Thoracic aorta (tissue), 2 donors: ENCODE results near the gene KIF26B. TPM values are rescaled to one million over a fixed set of nuclear protein-coding genes. Genes with fewer than 3 reads are reported as not detected.

Experiments used
- ATAC-seq: fragments of 150-250 bp; one replicate; pipeline ENCODE4 v1.8.0; 2017; ENCODE audit warnings: low read depth; ENCODE audit not compliant: insufficient number of reproducible peaks, low FRiP score
- DNase-seq: peaks from one replicate; pipeline ENCODE4 v3.0.0-alpha.2; 2020; ENCODE audit warnings: low spot score
- H3K27ac ChIP-seq, 2 donors: fragments of 200-600 bp; sonication (generic); 1 replicate in 1 of 2; 2 replicates in 1 of 2; pipeline ENCODE4 v1.5.1; 2016; ENCODE audit warnings: mild to moderate bottlenecking in 2 of 2, moderate library complexity in 2 of 2
- H3K27me3 ChIP-seq: fragments of 200-600 bp; sonication (generic); replicated peaks from 2 replicates; pipeline ENCODE4 v1.6.0; 2016; ENCODE audit warnings: mild to moderate bottlenecking; ENCODE audit not compliant: insufficient read depth
- H3K36me3 ChIP-seq: fragments of 200-600 bp; sonication (generic); one replicate; pipeline ENCODE4 v1.5.1; 2016
- H3K4me1 ChIP-seq, 2 donors: fragments of 200-600 bp; sonication (generic); 1 replicate in 1 of 2; 2 replicates in 1 of 2; pipeline versions ENCODE4 v1.5.1 to v1.6.0; 2016; ENCODE audit warnings: low read depth in 2 of 2, mild to moderate bottlenecking in 1 of 2; ENCODE audit not compliant: control insufficient read depth in 1 of 2
- H3K4me3 ChIP-seq: fragments of 200-600 bp; sonication (generic); 2 replicates; pipeline ENCODE4 v1.5.1; 2016; ENCODE audit warnings: mild to moderate bottlenecking
- H3K9me3 ChIP-seq: fragments of 200-600 bp; sonication (generic); 2 replicates; pipeline ENCODE4 v1.5.1; 2016
- CTCF ChIP-seq: fragments of 200-600 bp; sonication (generic); IDR thresholded peaks from one replicate; pipeline ENCODE4 v1.5.1; 2019; ENCODE audit warnings: antibody characterized with exemption
- total RNA-seq, 2 donors: library from RNA; depleted of rRNA; stranded (reverse); fragments of >200 nt; gene quantifications; one replicate each; pipeline versions ENCODE4 v1.1.0 to v1.2.3, GENCODE V29; 2016

The KIF26B gene
- total RNA-seq, 2 donors from 2014 or later = 0.14 to 0.41 TPM

GRCh38 chr1:245225322-245226202 is 70.8 kb downstream of the KIF26B start:
- H3K27ac ChIP-seq = no peak overlapping the region
- no peaks in the 10 kb centered on the region for H3K9me3 ChIP-seq
- no peaks in the 10 kb centered on the region for H3K36me3 ChIP-seq
- H3K4me3 ChIP-seq = no peak overlapping the region
- H3K27me3 ChIP-seq = no peaks in the 10 kb centered on the region
- TF ChIP-seq CTCF = no peak
- no peaks in the 10 kb centered on the region for H3K4me1 ChIP-seq
- ATAC-seq = no peak
- DNase-seq = no peak

DNA sequence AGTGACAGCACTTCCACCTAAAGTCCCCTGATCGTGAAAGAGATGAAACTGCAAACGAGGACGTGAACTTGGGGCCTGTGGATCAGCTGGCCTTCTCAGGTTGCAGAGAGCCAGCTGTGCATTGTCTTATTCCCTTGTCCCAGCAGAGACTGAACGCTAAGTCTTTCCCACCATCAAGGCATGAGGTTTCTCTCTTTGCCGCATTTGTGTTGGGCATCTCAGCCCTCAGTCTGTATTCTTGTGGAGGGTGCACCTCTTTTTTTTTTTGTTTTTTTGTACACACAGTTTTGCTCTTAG is 71.4 kb downstream of the KIF26B start:
- no peak for TF ChIP-seq CTCF

DNA sequence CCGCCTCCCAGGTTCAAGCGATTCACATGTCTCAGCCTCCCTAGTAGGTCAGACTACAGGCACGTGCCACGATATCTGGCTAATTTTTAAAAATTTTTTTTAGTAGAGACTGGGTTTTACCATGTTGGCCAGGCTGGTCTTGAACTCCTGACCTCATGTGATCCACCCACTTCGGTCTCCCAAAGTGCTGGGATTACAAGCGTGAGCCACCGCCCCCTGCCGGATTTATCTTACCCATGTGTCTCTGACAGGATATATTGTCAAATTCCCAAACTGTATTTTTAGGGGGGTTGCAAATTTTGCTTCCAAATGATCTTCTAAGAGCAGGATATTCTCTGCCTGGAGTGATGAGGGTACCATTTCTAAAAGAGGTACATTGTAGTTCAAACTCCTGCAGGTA is 74.3 kb downstream of the KIF26B start:
- Histone ChIP-seq H3K4me1 (no peaks in the 10 kb centered on the region), H3K27ac (no peak overlapping the region), H3K36me3 (no peaks in the 10 kb centered on the region), H3K27me3 (no peaks in the 10 kb centered on the region), H3K4me3 (no peak overlapping the region), H3K9me3 (no peaks in the 10 kb centered on the region)
- no peak for DNase-seq
- TF ChIP-seq CTCF = no peak
- ATAC-seq = no peak

More for the DNA sequence above, 71.4 kb downstream of the KIF26B start:
- ATAC-seq (no peak), DNase-seq (no peak)
- Histone ChIP-seq H3K36me3 (no peaks in the 10 kb centered on the region), H3K9me3 (no peaks in the 10 kb centered on the region), H3K4me1 (no peaks in the 10 kb centered on the region), H3K4me3 (no peak overlapping the region), H3K27me3 (no peaks in the 10 kb centered on the region), H3K27ac (no peak overlapping the region)

DNA sequence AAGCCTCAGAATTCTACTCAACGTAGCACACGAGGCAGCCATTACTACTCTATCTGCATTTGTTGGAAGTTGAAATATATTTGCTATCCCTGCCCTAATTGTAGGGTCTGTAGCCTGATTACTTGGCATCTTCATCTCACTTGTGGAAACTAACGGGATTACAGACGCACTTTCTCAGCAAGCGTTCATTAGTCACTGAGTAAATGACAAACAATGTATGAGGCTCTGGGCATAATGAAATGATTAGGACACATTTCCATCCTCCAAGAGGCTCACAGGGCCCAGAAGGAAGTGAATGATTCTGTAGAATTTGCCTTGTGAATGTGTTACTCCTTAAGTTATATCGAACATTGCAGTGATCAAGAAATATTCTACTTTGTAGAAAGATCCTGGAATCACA is 78.1 kb downstream of the KIF26B start:
- Histone ChIP-seq H3K9me3 (no peaks in the 10 kb centered on the region), H3K27ac (no peak overlapping the region), H3K27me3 (no peaks in the 10 kb centered on the region), H3K36me3 (no peaks in the 10 kb centered on the region), H3K4me1 (no peaks in the 10 kb centered on the region), H3K4me3 (no peak overlapping the region)
- ATAC-seq (no peak), DNase-seq (no peak)
- no peak for TF ChIP-seq CTCF

GRCh38 chr1:245234217-245235081 is 79.7 kb downstream of the KIF26B start:
- Histone ChIP-seq H3K27ac (no peak overlapping the region), H3K27me3 (no peaks in the 10 kb centered on the region), H3K4me1 (no peaks in the 10 kb centered on the region), H3K36me3 (no peaks in the 10 kb centered on the region), H3K4me3 (no peak overlapping the region), H3K9me3 (no peaks in the 10 kb centered on the region)
- ATAC-seq (no peak), DNase-seq (no peak)
- TF ChIP-seq CTCF = no peak
